MG63 (cell line): Measurements from ENCODE around the gene TSEN2. TPM values are rescaled to one million over a fixed set of nuclear protein-coding genes. Genes with fewer than 3 reads are reported as not detected.
"Not testable (repeated sequence)": the region's sequence is repeated elsewhere in the genome, so short reads cannot be mapped to it uniquely, and the experiment has no call there.

Experiments
- DNase-seq: peaks from one replicate; pipeline ENCODE4 v3.0.0-alpha.2; 2020
- H3K27me3 ChIP-seq: fragments of 250-450 bp; sonication (Bioruptor Pico); 2 replicates; pipeline ENCODE4 v1.5.1; 2020; ENCODE audit warnings: mild to moderate bottlenecking, moderate library complexity
- H3K36me3 ChIP-seq: fragments of 250-450 bp; sonication (Bioruptor Pico); 2 replicates; pipeline ENCODE4 v1.5.1; 2020; ENCODE audit warnings: mild to moderate bottlenecking, moderate library complexity
- H3K4me3 ChIP-seq: fragments of 250-450 bp; sonication (Bioruptor Pico); 2 replicates; pipeline ENCODE4 v1.5.1; 2020; ENCODE audit warnings: mild to moderate bottlenecking, moderate library complexity
- H3K9me3 ChIP-seq: fragments of 250-450 bp; sonication (Bioruptor Pico); 2 replicates; pipeline ENCODE4 v1.5.1; 2020; ENCODE audit warnings: mild to moderate bottlenecking, moderate library complexity
- total RNA-seq: library from RNA; depleted of rRNA; stranded (reverse); fragments of >200 nt; shearing (Covaris generic); gene quantifications from 2 replicates; pipeline ENCODE4 v1.2.3, GENCODE V29; 2014; ENCODE audit warnings: low replicate concordance

Gene TSEN2
- total RNA-seq, 1 experiment from 2014 or later = 14.5 TPM

DNA sequence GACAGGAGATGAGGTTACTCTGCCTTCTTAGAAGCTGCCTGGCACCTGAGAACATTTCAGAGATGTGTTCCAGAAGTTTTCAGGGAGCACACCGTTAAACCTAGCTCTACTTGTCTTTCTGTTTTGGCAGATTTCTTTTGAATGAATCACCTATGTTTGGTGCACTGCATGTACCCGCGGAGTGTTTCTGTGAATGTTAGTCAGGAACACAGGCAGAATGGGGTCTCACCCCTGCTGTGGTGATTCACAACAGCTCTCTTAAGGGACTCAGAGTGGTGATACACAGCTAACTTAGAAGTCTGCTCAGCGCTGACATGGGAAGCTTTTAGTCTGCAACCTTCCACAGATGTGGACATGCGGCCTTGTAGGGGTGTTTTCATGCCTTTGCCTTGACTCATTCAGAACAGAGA, 24.0 kb downstream of the TSEN2 start:
- H3K9me3 ChIP-seq = no peaks in the 10 kb centered on the region
- H3K4me3 ChIP-seq = no peak overlapping the region

DNA sequence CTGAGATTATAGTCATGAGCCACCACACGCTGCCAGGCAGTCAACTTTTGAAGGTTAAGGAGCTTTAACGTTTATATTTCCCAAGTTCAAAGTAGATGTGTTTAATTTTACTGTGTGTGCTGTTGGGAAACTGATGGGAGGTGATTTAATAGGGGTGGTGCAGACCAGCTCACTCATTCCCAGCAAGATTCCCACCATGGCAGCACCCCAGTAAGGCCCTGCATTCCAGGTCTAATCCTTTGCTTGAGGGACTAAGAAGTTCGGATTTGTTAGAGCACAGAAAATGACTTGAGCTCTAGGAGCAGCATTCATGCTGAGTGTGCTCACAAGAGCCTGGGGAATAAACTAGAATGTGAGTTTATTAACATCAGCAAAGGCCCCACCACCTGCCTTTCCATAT, 25.2 kb downstream of the TSEN2 start:
- no peak overlapping the region for H3K4me3 ChIP-seq
- H3K27me3 ChIP-seq = no peaks in the 10 kb centered on the region
- no peaks in the 10 kb centered on the region for H3K9me3 ChIP-seq
- DNase-seq = no peak
- H3K36me3 ChIP-seq = no peaks in the 10 kb centered on the region; the same call in 1 of the 2 replicates

More for the DNA sequence above, 24.0 kb downstream of the TSEN2 start:
- Histone ChIP-seq H3K36me3 (no peaks in the 10 kb centered on the region; the same call in 1 of the 2 replicates), H3K27me3 (no peaks in the 10 kb centered on the region)
- DNase-seq = peak; percentile 83

DNA sequence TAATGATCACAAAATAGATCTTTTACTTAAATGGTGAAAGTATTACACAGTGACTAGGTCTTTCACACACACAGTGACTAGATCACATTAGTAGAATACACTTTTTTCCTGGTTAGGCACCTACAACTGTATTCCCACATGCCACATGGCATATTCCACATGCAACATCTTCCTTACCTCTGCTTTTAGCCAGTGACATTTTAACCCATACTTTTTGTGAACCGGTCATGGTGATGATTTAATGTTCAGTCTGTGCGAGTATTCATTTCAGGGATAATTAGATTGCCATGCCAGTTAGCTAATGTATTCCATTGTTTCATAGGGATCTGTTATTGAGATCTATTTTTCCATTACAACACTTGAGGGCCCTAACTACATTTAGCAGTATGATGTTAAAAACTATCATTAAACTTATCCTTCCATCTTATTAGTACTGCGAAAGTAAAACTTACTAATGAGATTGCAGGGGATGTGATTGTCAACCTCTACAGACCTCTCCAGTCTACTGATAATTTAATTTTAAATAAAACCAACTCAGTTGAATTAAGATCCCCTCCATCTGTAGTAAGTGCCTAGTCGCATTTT, 28.3 kb downstream of the TSEN2 start:
- no peak overlapping the region for H3K4me3 ChIP-seq
- H3K27me3 ChIP-seq = no peaks in the 10 kb centered on the region
- no peaks in the 10 kb centered on the region for H3K36me3 ChIP-seq
- H3K9me3 ChIP-seq = no peaks in the 10 kb centered on the region
- no peak for DNase-seq

DNA sequence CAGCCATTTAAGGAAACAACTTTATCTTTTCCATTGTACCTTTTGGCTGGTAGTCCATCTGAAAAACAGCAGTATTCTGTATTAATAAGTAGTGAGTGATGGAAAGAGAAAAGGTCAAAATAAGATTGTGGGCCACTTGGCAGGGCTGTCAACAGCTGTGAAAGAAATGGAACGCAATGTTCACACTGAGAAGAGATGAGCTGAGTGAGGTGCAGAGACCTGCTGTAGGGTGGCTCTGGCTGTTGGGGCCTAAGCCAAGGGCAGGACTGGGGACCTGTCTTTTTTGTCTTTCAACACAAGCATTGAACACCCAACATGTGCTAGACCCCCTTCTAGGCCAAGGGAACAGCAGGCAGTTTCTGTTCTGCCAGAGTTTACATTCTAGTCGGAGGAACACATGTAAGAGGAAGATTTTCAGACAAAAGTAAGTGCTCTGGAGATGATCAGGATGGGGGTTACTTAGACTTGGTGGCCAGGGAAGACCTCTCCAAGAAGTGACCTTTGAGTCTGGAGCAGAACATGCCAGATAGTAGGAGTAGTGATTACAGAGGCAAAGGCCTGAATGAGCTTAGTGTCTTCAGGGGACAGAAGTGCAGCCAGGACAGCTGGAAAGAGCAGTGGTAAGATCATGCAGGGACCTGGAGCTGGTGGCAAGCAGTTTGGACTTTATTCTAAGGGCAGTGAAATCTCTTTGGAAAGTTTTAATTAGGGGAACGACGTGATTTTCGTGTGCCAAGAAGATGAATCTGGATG, 29.6 kb downstream of the TSEN2 start:
- H3K4me3 ChIP-seq = no peak overlapping the region

DNA sequence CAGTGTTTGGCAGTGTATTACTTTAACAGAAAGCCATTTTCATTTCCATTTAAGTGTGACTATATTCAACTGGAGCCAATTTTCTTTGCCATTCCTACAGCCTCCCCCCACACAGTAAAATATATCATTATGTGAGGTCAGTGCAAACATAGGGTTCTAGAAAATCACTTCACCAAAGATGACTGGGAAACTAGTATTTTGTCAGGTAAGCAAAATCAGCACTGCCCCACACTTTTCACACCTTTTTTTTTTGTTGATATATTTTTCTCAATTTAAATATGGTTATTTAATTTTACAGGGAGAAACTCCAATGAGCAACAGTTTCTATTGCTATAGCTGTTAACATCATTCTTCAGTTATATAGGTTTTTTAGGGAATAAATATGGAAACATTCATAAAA, 31.4 kb downstream of the TSEN2 start:
- no peak overlapping the region for H3K4me3 ChIP-seq
- DNase-seq = no peak
- H3K9me3 ChIP-seq = no peaks in the 10 kb centered on the region
- no peaks in the 10 kb centered on the region for H3K27me3 ChIP-seq
- H3K36me3 ChIP-seq = no peaks in the 10 kb centered on the region

More for the DNA sequence above, 29.6 kb downstream of the TSEN2 start:
- DNase-seq = no peak
- Histone ChIP-seq H3K36me3 (no peaks in the 10 kb centered on the region), H3K27me3 (no peaks in the 10 kb centered on the region), H3K9me3 (no peaks in the 10 kb centered on the region)

DNA sequence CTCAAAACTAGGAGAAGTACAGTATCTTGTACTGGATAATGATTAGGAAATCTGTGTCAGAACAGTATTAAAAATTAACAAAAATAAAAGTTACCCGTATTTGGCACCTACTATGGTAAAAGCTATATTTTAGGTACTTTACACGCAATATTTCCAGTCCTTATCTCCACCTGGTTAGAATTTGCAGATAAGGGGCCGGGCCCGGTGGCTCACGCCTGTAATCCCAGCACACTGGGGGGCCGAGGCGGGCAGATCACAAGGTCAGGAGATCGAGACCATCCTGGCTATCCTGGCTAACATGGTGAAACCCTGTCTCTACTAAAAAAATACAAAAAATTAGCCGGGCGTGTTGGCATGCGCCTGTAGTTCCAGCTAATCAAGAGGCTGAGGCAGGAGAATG, 32.6 kb downstream of the TSEN2 start:
- Histone ChIP-seq H3K27me3 (no peaks in the 10 kb centered on the region), H3K36me3 (no peaks in the 10 kb centered on the region; the same call in 1 of the 2 replicates), H3K4me3 (no peak overlapping the region), H3K9me3 (no peaks in the 10 kb centered on the region)
- no peak for DNase-seq

DNA sequence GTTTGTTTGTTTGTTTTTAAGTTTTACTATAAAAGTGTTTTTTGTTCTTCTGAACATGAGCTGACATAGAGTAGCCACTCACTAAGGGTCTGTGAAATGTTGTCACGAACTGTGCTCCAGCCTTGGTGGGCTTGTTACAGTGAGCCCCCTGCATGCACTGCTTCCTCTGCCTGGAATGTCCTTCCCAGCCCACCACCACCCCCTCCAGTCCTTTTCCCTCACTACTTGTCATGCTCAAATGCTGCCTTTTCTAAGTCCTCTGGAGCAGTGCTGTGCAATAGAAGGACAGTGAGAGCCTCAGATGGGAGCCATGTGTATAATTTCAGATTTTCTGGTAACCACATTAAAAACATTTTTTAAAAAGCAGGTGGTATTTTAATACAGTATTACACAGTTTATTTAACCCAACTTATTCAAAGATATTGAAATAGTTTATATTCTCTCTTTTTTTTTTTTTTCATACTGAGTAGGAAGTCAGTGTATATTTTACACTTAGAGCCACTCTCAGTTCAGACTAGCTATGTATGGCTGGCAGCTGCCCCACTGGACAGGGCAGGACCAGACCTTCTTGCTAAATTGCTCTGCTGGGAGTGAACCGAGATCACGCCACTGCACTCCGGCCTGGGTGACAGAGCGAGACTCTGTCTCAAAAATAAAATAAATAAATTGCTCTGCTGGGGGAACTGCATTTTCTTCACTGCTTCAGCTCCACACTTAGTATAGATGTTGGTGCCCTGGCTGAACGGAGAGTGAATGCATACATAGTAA, 34.2 kb downstream of the TSEN2 start:
- DNase-seq = no peak
- Histone ChIP-seq H3K36me3 (no peaks in the 10 kb centered on the region; the same call in 1 of the 2 replicates), H3K27me3 (no peaks in the 10 kb centered on the region), H3K4me3 (no peak overlapping the region), H3K9me3 (no peaks in the 10 kb centered on the region)

DNA sequence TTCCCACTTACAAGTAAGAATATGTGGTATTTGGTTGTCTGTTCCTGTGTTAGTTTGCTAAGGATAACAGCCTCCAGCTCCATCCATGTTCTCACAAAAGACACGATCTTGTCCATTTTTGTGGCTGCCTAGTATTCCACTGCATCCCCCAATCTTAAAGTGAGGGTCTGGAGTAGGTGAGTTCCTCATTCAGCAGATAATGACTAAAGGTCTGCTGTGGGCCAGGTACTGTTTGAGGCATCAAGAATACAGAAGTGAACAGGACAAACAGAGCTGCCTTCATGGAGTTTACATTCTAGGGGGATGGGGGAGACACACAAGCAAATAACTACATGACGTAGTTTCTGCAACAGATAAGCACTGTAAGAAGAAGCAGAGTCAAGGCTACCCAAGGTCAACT, 36.7 kb downstream of the TSEN2 start:
- Histone ChIP-seq H3K9me3 (no peaks in the 10 kb centered on the region), H3K36me3 (no peaks in the 10 kb centered on the region; the same call in 1 of the 2 replicates), H3K27me3 (no peaks in the 10 kb centered on the region), H3K4me3 (no peak overlapping the region)
- DNase-seq = no peak

DNA sequence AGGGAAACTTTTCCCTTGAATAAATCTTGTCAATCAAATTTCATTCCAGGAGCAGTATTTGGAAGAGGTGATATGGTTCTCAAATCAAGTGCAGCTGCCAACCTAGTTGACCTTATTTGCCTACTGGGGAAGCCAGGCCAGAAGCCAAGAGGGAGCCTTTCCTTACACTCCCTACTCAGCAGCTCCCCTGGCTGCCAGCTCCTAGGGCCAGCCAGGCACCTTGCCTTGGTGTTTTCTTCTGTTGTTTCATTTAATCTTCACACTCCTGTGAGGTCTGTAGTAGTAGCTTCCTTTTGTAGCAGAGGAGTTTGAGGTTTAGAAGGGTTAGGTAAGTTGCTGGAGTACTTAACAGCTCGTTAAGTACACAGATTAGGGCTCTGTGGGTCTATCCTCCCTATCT, 38.4 kb downstream of the TSEN2 start:
- Histone ChIP-seq H3K36me3 (no peaks in the 10 kb centered on the region; the same call in 1 of the 2 replicates), H3K27me3 (no peaks in the 10 kb centered on the region), H3K9me3 (no peaks in the 10 kb centered on the region), H3K4me3 (no peak overlapping the region)
- no peak for DNase-seq

DNA sequence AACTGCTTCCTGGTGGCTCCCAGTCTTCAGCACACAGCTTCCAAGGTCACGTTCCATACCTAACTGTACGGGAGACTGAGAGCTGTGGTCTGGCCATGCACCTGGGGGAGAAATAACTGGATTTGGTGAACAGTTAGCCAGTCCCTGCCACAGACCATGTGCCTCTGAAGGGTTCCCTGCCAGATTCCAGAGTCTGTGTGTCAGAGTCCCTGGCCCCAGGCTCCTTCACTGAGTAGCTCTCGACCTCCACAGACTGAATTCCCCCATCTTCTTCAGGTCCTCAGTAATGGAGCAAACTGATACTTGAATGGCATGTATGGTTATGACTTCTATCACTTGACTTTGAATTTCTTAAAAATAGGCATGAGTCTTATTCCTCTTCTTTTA, 43.5 kb downstream of the TSEN2 start:
- no peak for DNase-seq
- H3K4me3 ChIP-seq = no peak overlapping the region
- no peaks in the 10 kb centered on the region; the same call in none of the 2 replicates for H3K36me3 ChIP-seq
- no peaks in the 10 kb centered on the region for H3K27me3 ChIP-seq
- H3K9me3 ChIP-seq = no peaks in the 10 kb centered on the region

DNA sequence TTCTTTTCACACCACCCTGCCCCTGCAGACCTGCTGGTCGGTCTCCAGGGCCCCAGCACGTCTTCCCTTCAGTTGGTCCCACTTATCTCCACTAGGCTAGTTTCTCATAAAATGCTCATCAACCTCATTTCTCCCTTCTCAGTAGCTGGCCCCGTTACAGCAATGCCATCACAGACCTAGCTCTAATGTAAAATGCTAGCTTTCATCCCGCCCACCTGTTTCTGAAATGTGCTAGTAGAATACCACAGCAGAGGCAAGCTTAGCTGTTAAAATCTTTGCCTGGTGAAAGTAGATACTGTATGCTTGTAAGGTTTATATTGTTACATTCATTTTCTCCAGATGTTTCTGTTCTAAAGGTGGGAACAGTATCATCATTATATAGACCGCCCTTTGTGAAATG, 47.9 kb downstream of the TSEN2 start:
- H3K27me3 ChIP-seq = no peaks in the 10 kb centered on the region
- H3K9me3 ChIP-seq = no peaks in the 10 kb centered on the region
- no peak for DNase-seq
- no peak overlapping the region for H3K4me3 ChIP-seq
- no peaks in the 10 kb centered on the region; the same call in 1 of the 2 replicates for H3K36me3 ChIP-seq

DNA sequence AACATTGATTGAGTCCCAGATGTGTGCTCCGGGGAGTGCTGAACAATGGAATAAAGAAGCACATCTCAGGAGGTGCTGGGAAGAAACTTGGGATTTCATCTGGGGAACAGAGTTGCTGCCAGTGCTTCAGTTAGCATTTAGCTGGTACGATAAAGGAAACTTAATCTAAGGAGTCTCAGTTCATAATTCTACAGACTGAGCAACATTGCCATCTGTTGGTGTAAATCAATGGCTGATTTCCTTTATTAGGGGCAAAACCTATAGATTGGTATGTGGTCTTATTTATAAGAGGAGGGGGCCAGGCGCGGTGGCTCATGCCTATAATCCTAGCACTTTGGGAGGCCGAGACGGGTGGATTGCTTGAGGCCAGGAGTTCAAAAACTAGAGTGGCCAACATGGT, 52.1 kb downstream of the TSEN2 start:
- DNase-seq = no peak
- H3K9me3 ChIP-seq = no peaks in the 10 kb centered on the region
- no peaks in the 10 kb centered on the region for H3K27me3 ChIP-seq
- H3K36me3 ChIP-seq = no peaks in the 10 kb centered on the region
- no peak overlapping the region for H3K4me3 ChIP-seq

DNA sequence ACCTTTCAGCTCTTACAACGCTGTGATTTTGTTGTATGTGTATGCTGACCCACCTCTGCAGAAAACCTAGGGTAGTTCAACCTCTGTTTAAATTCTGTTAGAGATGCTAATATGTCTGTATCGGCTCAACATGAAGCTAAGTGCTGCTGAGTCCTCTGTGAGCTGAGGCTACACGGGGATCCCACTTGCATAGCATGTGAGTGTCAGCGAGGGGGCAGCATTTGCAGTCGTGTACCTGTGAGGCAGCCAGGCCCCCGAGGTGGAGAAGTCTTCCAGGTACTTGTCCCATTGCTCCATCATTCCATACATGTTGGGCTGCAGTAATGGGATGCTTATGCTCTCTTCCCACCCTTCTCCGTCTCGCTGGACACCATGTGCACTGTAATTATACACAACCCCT, 57.3 kb downstream of the TSEN2 start:
- Histone ChIP-seq H3K36me3 (no peaks in the 10 kb centered on the region), H3K4me3 (no peak overlapping the region), H3K9me3 (no peaks in the 10 kb centered on the region), H3K27me3 (no peaks in the 10 kb centered on the region)
- DNase-seq = no peak

DNA sequence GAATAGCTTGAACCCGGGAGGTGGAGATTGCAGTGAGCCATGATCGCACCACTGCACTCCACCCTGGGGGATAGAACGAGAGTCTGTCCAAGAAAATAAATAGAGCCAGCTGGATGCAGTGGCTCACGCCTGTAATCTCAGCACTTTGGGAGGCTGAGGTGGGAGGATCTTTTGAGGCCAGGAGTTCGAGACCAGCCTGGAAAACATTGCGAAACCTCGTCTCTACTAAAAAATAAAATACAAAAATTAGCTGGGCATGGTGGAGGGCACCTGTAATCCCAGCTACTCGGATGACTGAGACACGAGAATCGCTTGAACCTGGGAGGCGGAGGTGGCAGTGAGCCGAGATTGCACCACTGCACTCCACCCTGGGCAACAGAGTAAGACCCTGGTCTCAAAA, 59.2 kb downstream of the TSEN2 start:
- not testable (repeated sequence) for H3K36me3 ChIP-seq, H3K4me3 ChIP-seq, DNase-seq, H3K27me3 ChIP-seq, H3K9me3 ChIP-seq

DNA sequence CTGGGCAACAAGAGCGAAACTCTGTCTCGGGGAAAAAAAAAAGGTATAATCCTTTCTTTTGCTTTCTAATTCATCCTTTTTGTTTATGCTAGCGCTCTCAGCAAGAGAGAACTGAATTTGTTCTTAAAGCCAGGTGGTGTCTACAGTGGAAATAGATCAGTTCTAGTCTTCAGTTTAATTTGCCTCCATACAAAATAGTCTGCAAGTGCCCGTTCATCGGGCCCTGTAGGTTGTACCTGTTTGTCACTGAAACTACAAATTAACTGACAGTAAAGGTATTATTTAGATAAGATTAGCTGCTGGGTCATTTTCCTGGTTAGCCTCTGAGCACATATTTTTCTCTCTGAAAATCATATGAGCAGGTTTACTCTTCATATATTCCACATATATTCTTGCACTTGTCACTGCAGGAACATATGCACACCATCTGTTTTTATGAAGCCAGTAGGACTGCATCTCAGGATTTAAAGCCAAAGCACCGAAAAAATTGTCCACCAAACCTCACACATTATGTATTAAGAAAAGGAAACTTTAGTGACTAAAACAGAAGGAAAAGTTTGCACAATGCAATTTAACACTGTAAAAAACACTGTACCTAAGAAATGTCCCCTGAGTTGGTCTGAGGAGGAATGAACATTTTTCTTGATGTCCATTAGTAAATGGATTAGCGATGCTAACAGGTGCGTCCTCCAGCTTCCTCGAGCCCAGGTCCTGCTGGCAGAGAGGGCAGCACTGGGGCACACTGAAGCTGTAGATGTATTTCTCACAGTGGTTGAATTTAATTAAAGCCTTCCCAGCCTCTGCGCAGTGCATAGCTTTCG, 60.6 kb downstream of the TSEN2 start:
- H3K9me3 ChIP-seq = no peaks in the 10 kb centered on the region
- no peaks in the 10 kb centered on the region for H3K27me3 ChIP-seq
- no peak overlapping the region for H3K4me3 ChIP-seq
- H3K36me3 ChIP-seq = no peaks in the 10 kb centered on the region
- DNase-seq = no peak

DNA sequence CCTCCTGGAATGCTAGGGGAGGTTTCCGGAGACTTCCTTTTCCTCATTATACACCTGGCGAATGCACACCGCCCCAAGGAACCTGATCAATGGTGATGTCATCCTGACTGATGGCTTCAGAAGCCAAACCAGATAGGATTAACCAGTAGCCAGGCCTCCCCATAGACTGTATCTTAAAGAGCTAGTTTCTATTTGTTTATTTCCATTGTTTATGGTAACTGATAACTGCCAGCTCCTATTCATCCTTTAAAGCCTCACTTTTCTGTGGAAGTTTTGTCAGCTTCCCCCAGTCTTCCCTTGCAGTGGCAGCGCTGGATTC, 61.2 kb downstream of the TSEN2 start, which contains the start of gene MKRN2OS:
Gene MKRN2OS (minus strand): TSS at position 27 of the 319 bp plus-strand sequence. CDS start 35 bp downstream, outside the sequence.
- Histone ChIP-seq H3K27me3 (no peaks in the 10 kb centered on the region), H3K36me3 (no peaks in the 10 kb centered on the region), H3K4me3 (no peak within 1 kb of the TSS), H3K9me3 (no peaks in the 10 kb centered on the region)
- no peak for DNase-seq
